Measurements from ENCODE around the gene TMEM175.

Gene TMEM175

DNA sequence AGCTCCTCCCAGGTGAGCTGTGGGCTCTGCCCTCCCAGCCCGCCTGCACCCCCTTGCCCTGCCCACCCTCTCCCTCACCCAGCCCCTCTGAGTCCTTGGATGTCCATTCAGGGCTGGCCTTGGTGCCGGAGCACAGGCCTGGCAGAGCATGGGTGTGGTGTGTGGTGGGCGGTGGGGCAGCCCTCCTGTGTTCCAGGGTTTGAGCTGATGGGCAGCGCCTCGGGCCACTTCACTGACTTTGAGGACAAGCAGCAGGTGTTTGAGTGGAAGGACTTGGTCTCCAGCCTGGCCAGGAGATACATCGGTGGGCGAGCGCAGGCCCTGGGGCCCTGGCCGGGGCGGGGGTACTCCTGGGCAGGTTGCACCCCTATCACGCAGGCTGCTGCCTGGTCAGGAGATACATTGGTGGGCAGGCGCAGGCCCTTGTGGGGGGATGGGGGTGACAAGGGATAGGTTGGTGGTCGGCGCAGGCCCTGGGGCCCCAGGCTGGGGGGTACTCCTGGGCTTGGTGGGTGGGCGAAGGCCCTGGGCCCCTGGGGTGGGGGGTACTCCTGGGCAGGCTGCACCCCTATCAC, 68.5 kb downstream of the TMEM175 start:
- H3K4me3 ChIP-seq (ENCODE audit: low read length): no peak overlapping the region

DNA sequence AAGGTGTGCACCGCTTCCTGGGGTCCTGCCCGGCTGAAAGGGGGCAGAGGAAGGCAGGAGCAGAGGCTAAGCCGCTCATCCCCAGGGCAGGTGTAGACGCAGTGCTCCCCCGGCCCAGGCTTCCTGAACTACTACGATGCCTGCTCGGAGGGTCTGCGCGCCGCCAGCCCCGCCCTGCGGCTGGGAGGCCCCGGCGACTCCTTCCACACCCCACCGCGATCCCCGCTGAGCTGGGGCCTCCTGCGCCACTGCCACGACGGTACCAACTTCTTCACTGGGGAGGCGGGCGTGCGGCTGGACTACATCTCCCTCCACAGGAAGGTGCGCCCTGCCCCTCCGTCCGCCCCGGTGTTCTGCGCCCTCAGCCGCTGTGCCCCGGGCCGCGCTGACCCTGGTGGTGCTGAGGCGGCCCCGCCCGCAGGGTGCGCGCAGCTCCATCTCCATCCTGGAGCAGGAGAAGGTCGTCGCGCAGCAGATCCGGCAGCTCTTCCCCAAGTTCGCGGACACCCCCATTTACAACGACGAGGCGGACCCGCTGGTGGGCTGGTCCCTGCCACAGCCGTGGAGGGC, 69.4 kb downstream of the TMEM175 start:
- Histone ChIP-seq H3K27me3 (ENCODE audit: control insufficient read depth, insufficient read depth, low read length) (peaks cover 53% of the 10 kb centered on the region), H3K4me3 (ENCODE audit: low read length) (no peak overlapping the region), H3K9ac (ENCODE audit: low read length) (no peak overlapping the region), H3K4me1 (ENCODE audit: control insufficient read depth, insufficient read depth, low read length) (no peaks in the 10 kb centered on the region), H3K36me3 (ENCODE audit: control insufficient read depth, insufficient read depth, low read length) (no peaks in the 10 kb centered on the region), H3K27ac (ENCODE audit: low read depth, low read length) (no peak overlapping the region)

More for the DNA sequence above, 68.5 kb downstream of the TMEM175 start:
- Histone ChIP-seq H3K9ac (ENCODE audit: low read length) (no peak overlapping the region), H3K36me3 (ENCODE audit: control insufficient read depth, insufficient read depth, low read length) (no peaks in the 10 kb centered on the region), H3K27me3 (ENCODE audit: control insufficient read depth, insufficient read depth, low read length) (peaks cover 57% of the 10 kb centered on the region), H3K27ac (ENCODE audit: low read depth, low read length) (no peak overlapping the region), H3K4me1 (ENCODE audit: control insufficient read depth, insufficient read depth, low read length) (no peaks in the 10 kb centered on the region)

DNA sequence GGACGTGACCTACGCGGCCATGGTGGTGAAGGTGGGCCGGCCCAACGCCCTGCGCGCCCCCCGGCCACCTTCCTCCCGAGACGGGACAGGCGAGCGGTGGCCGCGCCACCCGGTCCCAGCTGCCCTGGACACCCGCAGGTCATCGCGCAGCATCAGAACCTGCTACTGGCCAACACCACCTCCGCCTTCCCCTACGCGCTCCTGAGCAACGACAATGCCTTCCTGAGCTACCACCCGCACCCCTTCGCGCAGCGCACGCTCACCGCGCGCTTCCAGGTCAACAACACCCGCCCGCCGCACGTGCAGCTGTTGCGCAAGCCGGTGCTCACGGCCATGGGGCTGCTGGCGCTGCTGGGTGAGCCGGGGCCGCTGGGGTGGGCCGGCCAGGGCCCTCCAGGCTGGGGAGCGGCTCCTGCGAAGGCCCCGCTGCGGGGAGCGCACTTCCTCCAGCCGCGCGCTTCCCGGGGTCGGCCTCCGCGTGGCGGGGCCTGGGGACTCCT, 69.9 kb downstream of the TMEM175 start:
- Histone ChIP-seq H3K4me1 (ENCODE audit: control insufficient read depth, insufficient read depth, low read length) (no peaks in the 10 kb centered on the region), H3K27ac (ENCODE audit: low read depth, low read length) (no peak overlapping the region), H3K36me3 (ENCODE audit: control insufficient read depth, insufficient read depth, low read length) (no peaks in the 10 kb centered on the region), H3K27me3 (ENCODE audit: control insufficient read depth, insufficient read depth, low read length) (peaks cover 52% of the 10 kb centered on the region), H3K4me3 (ENCODE audit: low read length) (no peak overlapping the region), H3K9ac (ENCODE audit: low read length) (no peak overlapping the region)

DNA sequence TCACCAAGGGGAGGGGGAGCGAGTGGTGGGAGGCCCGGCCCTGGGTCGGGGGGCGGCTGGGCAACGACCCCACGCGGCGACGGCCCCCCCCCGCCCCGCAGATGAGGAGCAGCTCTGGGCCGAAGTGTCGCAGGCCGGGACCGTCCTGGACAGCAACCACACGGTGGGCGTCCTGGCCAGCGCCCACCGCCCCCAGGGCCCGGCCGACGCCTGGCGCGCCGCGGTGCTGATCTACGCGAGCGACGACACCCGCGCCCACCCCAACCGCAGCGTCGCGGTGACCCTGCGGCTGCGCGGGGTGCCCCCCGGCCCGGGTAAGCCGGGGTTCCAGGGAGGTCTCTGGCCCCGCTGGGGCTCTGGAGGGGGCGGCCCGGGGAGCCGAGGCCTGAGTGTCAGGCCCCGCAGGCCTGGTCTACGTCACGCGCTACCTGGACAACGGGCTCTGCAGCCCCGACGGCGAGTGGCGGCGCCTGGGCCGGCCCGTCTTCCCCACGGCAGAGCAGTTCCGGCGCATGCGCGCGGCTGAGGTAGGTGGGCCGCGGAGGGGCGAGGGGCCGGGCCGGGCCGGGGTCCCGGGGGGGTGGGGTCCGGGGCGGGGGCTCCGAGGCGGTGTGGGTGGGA, 70.5 kb downstream of the TMEM175 start:
- Histone ChIP-seq H3K27me3 (ENCODE audit: control insufficient read depth, insufficient read depth, low read length) (peaks cover 48% of the 10 kb centered on the region), H3K36me3 (ENCODE audit: control insufficient read depth, insufficient read depth, low read length) (no peaks in the 10 kb centered on the region), H3K27ac (ENCODE audit: low read depth, low read length) (no peak overlapping the region), H3K4me3 (ENCODE audit: low read length) (no peak overlapping the region), H3K9ac (ENCODE audit: low read length) (no peak overlapping the region), H3K4me1 (ENCODE audit: control insufficient read depth, insufficient read depth, low read length) (no peaks in the 10 kb centered on the region)

DNA sequence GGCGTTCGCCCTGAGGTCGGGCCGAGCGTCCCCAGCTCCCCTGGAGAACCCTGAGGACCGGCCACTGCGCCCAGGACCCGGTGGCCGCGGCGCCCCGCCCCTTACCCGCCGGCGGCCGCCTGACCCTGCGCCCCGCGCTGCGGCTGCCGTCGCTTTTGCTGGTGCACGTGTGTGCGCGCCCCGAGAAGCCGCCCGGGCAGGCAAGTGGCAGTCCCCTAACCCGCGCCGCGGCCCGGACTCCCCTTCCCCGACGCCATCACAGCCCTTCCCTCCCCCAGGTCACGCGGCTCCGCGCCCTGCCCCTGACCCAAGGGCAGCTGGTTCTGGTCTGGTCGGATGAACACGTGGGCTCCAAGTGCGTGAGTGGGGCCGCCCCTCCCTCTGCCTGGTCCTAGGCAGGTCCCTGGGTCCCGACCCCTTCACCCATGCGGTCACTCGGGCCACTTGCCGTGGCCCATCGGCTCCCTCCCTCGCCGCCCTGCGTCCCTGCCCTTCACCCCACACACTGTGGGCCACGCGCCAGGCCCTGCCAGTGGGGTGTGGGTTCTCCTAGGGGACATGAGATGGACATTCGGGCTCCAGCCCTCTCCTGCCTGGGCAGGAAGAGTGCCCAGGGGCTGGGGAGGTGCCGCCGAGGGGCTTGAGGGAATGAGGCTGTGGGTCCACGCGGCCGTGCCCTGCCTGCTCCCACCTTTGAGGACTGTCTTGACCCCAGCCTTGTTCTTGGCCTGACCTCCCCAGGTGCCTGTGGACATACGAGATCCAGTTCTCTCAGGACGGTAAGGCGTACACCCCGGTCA, 71.2 kb downstream of the TMEM175 start:
- H3K9ac ChIP-seq (ENCODE audit: low read length): no peak overlapping the region
- no peaks in the 10 kb centered on the region for H3K4me1 ChIP-seq (ENCODE audit: control insufficient read depth, insufficient read depth, low read length)
- H3K4me3 ChIP-seq (ENCODE audit: low read length): no peak overlapping the region
- no peak overlapping the region for H3K27ac ChIP-seq (ENCODE audit: low read depth, low read length)
- no peaks in the 10 kb centered on the region for H3K36me3 ChIP-seq (ENCODE audit: control insufficient read depth, insufficient read depth, low read length)
- peaks cover 49% of the 10 kb centered on the region for H3K27me3 ChIP-seq (ENCODE audit: control insufficient read depth, insufficient read depth, low read length)

DNA sequence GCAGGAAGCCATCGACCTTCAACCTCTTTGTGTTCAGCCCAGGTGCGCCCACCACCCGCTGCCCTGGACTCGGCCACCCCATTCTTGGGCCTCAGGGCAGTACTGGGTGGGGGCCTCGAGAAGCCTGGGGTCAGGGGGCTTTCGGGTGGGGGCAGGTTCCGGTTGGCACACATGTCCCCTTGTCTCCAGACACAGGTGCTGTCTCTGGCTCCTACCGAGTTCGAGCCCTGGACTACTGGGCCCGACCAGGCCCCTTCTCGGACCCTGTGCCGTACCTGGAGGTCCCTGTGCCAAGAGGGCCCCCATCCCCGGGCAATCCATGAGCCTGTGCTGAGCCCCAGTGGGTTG, 71.8 kb downstream of the TMEM175 start:
- Histone ChIP-seq H3K9ac (ENCODE audit: low read length) (no peak overlapping the region), H3K4me1 (ENCODE audit: control insufficient read depth, insufficient read depth, low read length) (peaks cover 2% of the 10 kb centered on the region), H3K4me3 (ENCODE audit: low read length) (no peak overlapping the region), H3K27me3 (ENCODE audit: control insufficient read depth, insufficient read depth, low read length) (peaks cover 47% of the 10 kb centered on the region), H3K27ac (ENCODE audit: low read depth, low read length) (no peak overlapping the region), H3K36me3 (ENCODE audit: control insufficient read depth, insufficient read depth, low read length) (no peaks in the 10 kb centered on the region)

DNA sequence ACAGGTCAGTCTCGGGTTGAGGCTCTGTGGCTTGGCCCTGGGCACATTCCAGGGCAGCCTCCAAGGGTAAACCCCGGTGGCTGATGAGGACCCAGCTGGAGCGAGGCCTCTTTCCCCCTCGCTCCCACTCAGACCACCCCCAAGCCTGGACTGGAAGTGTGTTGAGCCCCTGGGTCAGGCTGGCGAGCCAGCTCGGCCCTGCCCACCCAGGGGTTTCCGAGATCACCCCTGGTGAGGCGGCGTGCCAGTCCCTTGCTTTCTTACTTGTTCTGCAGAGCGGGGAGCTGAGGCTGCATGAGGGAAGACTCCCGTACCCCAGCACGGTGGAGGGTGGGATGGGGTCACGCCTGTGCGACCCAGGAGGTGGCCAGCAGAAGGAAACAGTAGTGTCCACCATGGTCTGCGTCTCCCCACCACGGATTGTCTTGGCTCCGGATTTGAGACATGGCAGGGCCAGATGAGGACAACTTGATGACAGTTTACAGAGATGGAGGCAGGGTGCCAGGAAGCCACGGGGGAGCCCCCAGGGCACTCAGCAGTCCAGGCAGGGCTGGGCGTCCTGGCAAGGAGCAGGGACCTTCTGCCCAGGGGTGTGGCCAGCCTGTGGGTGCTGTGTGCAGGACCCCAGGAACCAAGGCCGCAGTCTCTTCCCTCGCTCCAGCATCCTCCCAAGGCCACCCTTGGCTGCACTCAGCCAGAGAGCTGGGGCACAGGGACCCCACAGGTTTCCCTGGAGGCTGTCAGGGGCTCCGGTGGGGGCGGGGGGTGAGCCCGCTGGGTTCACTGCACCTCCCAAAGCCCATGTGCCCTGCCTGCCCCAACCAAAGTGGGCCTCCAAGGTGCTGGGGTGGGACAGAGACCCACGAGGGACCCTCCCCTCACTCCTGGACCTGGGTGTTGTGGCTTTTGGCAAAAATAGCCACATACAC, 72.6 kb downstream of the TMEM175 start:
- peaks cover 4% of the 10 kb centered on the region for H3K4me1 ChIP-seq (ENCODE audit: control insufficient read depth, insufficient read depth, low read length)
- no peaks in the 10 kb centered on the region for H3K36me3 ChIP-seq (ENCODE audit: control insufficient read depth, insufficient read depth, low read length)
- no peak overlapping the region for H3K27ac ChIP-seq (ENCODE audit: low read depth, low read length)
- peaks cover 46% of the 10 kb centered on the region for H3K27me3 ChIP-seq (ENCODE audit: control insufficient read depth, insufficient read depth, low read length)
- no peak overlapping the region for H3K4me3 ChIP-seq (ENCODE audit: low read length)
- no peak overlapping the region for H3K9ac ChIP-seq (ENCODE audit: low read length)

DNA sequence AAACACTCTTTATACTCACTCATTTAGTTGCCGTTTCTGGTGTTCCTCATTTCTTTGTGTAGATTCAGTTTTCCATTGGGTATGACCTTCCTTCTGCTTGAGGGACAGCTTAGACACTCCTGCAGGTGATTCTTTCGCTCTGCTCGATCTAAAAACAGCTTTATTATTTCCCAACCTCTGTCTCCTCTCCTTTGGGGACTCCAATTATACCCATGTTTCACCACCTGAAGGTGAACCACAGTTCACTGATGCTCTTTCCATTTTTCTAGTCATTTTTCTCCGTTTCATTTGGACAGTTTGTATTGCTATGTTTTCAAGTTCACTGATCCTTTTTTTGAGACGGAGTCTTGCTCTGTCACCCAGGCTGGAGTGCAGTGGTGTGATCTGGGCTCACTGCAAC, 74.6 kb downstream of the TMEM175 start:
- Histone ChIP-seq H3K4me3 (ENCODE audit: low read length) (no peak overlapping the region), H3K27ac (ENCODE audit: low read depth, low read length) (no peak overlapping the region), H3K36me3 (ENCODE audit: control insufficient read depth, insufficient read depth, low read length) (no peaks in the 10 kb centered on the region), H3K27me3 (ENCODE audit: control insufficient read depth, insufficient read depth, low read length) (peaks cover 31% of the 10 kb centered on the region), H3K4me1 (ENCODE audit: control insufficient read depth, insufficient read depth, low read length) (peaks cover 6% of the 10 kb centered on the region), H3K9ac (ENCODE audit: low read length) (no peak overlapping the region)
